ENCODE data around the gene IL1RAPL2.

Gene IL1RAPL2

DNA sequence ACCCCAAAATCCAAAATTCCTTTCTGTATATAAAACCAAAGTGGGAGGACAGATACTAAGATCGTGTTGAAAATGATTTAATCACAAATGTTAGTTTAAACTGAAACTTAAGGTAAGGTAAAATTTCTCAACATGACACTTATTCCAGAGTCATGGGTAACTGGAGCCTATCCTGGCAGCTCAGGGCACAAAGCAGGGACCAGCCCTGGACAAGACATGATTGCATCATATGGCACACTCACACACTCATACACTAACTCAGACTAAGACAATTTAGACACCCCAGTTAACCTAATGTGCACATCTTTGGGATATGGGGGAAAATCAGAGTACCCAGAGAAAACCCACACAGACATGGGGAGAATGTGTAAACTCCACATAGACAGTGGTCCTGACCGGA lies 898.6 kb downstream of the IL1RAPL2 start:
- no peak for DNase-seq (ENCODE audit: low spot score)

DNA sequence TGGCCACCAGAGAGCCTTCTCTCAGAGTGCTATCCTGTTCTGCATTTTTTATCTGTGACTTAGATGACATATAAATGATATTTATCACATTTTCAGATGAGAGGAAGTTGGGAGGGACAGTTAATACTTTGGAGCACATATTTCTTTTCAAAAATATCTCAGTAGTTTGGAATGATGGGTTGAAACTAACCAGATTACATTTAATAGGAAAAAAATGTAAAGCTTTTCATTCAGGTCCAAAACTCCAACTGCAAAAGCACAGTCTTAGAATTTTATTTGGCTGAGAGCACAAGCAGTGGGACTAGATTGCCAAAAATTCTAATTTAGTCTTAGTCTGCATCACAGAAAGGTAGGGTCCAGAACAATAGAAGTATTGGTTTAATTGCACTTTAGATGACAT lies 902.7 kb downstream of the IL1RAPL2 start:
- no peak for DNase-seq (ENCODE audit: low spot score)

DNA sequence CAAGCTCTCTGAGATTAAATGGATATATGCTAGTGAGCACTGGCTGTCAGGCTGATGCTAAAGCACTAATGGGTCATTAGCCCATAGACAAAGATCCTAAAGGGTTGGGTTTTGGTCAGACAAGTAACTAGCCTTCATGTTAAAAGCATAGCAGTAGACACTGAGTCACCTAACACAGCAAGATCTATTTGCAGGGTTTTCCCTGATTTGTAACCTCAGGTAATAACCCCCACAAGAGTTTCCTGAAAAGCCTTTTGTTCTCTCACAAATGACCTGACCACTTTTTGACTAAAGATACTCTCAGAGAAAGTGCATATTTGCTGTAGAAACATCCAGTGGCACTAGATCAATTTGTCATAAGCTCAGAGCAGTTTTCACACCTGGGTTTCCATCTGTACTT lies 905.6 kb downstream of the IL1RAPL2 start:
- DNase-seq (ENCODE audit: low spot score) = no peak

DNA sequence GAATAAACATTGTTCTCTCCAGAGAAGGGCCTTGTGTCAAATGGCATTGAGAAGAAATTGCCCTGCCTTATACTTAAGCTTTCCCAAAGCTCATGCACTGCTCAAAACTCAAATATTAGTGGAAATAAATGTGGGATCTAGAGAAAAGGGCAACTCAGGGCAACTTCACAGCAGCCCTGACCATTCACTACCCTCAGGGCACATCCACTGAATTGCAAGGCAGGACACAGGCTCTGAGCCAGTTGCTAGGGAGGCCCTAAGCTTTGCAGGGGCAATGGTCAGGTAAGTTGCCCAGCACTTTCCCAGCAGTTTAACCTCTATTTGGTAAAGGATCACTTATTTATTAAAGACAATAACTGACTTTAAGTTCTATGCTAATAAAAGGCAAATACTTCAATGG lies 909.8 kb downstream of the IL1RAPL2 start:
- no peak for DNase-seq (ENCODE audit: low spot score)

DNA sequence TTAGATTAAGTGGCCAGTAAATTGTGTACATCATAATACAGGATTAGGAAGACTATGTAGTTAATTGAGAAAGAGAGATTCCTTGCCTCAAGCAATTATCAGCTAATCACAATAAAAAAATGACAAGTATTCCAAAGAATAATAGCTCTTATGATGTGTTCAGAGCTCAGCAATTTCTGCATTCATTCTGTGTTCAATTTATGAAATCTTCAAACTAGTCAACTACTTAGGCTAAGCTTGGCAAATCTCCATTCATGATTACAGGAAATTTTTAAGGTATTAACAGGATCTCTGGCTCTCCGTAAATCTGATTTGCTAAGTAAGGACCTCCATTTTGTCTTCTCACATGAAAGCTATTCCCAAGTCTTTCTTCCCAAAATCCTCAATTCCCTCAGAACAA lies 911.4 kb downstream of the IL1RAPL2 start:
- no peak for DNase-seq (ENCODE audit: low spot score)

DNA sequence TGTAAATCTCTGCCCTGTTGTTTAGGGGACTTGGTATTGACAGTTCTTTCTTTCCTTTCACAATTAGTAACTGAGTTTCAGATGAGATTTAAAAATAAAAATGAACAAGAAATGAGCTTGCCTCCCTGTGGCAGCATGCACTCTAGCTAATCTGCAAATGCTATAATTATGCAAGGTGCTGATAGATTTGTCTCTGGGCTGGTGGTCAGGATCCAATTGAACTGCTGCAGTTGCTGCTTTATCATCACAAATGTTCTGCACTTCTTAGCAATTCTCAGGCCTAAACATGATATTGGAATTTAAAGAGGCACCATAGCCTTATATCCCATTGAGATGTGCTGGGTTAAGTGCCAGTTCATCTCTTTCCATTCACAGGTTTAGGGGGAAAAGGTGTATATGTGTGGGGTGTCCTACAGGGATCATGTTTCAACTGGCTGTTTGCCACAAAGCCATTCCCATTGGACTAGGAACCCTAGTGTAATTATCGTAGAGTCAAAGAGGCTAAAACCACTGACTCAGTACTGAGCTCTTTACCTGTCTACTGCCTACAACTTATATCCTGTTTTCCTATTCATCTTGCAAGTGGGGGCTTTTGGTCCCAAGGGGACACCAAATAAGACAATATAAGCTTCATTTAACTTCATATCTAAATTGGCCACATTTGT lies 914.8 kb downstream of the IL1RAPL2 start:
- no peak for DNase-seq (ENCODE audit: low spot score)

DNA sequence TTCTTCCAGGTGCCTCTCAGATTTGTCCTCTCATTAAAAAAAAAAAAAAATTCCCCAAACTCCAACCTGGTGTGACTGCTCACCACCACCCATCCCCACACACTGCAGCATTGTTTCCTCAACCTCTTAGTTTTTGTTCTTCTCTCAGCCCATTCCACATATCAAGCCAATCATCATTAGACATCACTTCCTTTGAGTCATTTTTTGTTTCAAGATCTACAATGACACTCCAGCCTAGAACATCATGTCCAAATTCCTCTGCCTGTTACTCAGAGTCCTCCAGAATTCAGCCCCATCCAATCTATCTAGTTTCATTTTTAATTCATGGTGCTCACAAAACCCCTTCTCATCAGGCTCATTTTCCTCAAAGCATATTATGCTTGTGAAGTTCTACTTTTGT lies 917.0 kb downstream of the IL1RAPL2 start:
- no peak for DNase-seq (ENCODE audit: low spot score)

DNA sequence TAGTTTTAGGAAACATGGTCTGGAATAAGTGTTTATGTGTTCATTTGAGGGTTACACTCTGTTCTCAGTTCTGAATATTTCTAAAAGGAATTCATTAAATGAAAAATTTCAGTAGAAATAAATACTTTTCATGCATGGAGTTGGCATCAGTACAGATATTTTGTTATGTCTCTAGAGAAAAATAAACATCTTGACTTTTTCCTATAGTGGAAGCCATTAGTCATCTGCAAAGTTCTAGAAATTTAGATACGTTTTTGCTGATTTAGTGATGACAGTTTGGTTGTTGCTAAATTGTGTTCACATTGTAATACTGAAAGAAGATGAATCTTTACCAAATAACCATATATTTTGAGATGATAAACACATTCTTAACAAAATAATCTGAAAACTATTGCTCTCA lies 922.7 kb downstream of the IL1RAPL2 start:
- no peak for DNase-seq (ENCODE audit: low spot score)

DNA sequence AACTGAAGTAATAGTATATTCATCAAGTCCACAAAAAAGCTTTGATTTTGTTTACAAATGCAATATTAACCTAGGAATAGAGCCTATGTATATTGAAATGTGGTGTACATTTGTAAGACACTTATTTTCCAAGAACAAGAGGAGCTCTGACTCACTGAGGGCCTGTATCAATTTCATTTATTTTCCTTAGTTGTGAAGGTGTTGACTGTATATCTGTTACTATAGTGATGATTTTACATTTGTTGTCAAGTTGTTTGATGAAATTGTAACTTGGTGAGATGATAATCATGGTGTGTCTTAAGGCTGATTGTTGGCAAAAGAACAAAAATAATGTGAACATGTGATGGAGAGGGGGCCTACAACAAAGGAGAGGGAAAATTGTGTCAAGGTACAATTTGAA lies 929.4 kb downstream of the IL1RAPL2 start:
- no peak for DNase-seq (ENCODE audit: low spot score)

DNA sequence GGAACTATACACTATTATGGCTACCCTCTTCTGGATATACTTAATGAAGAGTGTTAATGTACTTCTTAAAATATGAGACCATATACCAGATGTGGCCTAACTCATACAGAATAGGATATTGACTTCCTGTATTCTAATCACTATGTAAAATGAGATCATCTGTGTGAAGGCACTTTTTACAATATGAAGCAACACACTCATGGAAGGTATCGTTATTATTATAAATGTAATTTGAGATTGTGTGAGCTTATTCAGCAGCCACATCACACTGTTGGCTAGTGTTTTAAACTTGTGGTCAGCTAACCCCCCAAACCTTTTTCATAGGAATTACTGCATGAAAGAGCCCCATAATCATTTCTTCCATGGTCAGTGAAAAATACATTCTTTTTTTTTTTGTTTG lies 936.3 kb downstream of the IL1RAPL2 start:
- no peak for DNase-seq (ENCODE audit: low spot score)

DNA sequence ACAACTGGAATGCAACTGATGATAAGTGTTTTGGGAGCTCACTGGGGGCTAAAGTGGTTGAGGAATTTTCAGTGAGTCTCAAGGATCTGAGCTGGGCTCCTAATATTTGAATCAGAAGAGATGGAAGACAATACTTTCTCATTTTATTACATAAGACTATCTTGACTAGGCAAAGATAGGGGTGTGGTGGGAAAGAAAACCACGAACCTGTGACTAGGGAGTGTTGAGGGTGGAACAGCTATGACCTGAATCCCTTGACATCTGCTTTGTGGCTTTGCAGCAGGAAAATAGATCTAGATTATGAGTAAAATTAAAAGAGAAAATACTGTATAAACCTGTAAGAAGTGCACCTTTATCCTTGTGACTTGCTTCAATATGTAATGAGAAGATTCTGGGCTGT lies 949.6 kb downstream of the IL1RAPL2 start:
- DNase-seq (ENCODE audit: low spot score) = no peak

DNA sequence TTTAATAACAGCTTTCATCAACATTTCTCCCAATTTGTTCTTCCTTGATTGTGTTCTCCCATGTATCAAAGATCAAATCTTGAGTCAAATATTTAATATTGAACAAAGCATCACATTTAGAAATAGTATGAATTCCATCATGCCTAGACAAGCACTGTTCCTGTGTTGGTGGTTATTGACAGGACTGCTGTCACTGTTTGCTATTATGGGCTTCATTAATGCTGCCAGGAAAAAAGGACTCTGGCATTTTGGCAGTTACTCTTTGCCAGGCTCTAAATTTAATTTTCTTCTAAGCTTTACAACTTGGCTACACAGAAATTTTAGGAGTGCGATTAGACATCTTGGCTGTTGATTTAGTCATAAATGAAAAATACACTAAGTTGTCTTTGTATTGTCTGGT lies 960.4 kb downstream of the IL1RAPL2 start:
- no peak for DNase-seq (ENCODE audit: low spot score)

DNA sequence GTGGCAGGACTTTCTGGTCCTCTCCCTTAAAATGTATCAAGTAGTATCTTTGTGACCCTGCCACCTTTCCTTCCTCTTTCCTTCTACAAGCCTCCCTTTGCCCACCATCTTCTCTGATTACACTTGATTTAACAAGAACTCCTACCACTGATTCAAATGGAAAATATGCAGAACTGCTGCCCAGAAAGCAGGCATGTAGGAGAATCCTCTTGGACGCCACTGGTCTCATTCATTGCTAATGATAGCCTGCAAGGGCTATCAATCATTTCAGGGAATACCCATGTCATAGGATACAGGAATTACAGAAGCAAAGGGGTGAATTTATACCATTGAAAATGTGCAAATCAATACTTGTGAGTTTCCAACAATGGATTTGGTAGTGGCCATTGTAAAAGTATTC lies 961.8 kb downstream of the IL1RAPL2 start:
- DNase-seq (ENCODE audit: low spot score) = no peak

DNA sequence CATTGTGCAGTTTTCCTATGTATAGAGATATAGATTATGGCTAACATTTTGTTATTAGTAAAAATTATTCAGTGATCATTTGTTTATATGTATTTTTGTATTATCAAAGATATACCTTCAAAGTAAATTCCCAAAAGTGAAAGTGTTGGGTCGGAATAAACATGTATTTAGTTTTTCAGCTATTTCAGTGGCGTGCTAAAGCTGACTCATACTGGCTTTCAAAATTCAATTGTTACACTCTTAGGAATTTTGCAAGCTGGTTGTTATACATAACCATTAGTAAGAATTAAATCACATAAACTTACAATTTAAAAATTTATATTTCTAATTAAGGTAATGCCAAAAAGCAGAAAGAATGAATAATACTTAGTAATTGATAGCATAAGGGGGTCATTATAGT lies 968.0 kb downstream of the IL1RAPL2 start:
- no peak for DNase-seq (ENCODE audit: low spot score)

DNA sequence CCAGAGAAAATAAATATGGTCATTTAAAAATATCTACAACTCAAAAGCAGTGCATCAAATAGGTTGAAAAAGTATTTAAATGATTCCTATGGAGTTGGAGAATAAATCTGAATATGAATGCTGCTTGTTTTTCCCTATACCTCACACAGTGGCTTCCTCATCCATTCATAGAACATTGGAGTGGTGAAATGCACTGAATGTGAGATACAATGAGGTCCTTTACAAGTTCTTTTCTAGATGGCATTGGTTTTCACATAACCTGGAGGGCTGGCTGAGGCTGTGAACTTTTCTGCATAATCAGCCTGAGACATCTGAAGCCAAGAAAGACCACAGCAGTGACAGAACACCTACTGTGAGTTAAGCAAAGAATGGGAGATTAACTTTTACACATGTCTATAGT lies 977.3 kb downstream of the IL1RAPL2 start:
- no peak for DNase-seq (ENCODE audit: low spot score)

DNA sequence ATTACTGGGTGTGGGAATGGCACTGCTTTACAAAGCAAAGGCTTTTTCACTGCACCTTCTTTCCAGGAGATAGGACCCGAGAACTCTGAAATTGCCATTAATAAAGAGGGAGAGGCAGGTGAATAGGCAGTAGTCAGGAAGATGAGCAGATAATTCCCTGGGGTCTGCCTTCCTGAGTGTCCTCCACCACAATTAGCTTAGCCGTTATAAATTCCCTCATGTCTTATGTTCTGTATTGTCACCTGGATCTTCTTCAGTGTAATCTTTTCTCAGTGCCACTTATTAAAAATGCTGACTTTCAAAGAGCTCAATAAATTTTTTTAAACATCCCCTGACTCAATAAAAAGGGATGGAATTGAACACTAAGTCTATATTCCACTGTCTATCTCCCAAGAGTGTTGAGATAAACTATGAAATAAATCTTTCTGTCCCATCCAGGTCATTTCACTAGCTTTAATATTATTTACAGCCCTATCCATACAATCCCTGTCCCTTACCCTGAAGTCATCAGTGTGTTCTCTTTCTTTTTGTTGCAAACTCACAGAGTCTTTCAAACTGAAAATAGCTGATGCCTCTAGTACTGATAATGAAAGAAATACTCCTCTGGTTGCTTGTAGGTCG lies 984.2 kb downstream of the IL1RAPL2 start:
- DNase-seq (ENCODE audit: low spot score) = no peak

DNA sequence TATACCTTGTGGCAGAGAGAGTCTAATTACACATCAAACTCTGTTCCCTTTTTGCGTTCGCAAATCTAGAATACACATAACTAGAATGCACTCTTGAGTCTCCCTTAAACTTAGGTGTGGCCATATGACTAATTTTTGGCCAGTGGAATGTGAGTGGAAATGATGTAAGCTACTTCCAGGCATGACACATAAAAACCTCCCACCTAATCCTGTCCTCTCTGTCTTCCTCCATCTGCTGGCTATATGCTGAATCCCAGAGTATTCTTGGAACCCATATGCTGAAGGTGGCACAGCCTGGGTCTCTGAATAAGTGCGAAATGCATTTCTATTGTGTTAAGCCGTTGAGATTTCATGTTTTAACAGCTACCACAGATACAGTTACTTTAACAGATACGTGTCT lies 986.4 kb downstream of the IL1RAPL2 start:
- DNase-seq (ENCODE audit: low spot score) = no peak

DNA sequence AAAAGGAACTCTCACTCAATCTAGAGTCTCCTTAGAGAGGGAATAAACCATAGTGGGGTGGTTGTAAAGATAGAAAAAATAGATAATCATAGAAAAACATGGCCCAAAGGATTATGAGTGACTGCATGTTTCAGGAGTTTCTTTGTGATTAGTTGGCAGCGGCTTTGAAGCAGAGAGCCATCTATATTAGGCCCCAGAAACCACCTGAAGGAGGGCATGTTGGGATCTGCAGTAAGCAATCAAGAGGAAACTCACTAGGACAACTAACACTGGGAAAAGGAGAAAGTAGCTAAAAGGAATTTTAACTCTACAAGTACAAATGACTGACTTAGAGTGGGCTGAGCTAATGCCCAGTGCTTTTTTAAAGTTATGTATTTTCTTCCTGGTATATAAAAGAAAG lies 987.1 kb downstream of the IL1RAPL2 start:
- no peak for DNase-seq (ENCODE audit: low spot score)

DNA sequence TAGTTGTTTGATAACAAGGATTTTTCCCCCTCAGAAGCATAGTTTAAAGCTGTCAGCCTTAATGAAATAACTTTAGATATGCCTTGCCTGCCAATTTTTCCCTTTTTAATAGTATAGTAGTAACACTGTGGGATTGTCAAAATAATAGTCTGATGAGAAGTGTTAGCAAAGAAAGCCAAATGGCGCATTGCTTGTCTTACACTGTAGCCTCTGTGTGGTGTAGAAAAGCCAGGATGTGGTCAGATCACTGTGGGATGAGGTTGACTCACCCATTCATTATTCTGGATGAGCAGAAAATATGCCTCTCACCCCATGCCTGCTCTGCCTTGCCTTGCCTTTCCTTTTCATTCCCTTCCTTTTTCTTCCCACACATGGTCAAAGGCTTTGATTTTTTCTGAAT lies 998.5 kb downstream of the IL1RAPL2 start:
- DNase-seq (ENCODE audit: low spot score) = no peak

DNA sequence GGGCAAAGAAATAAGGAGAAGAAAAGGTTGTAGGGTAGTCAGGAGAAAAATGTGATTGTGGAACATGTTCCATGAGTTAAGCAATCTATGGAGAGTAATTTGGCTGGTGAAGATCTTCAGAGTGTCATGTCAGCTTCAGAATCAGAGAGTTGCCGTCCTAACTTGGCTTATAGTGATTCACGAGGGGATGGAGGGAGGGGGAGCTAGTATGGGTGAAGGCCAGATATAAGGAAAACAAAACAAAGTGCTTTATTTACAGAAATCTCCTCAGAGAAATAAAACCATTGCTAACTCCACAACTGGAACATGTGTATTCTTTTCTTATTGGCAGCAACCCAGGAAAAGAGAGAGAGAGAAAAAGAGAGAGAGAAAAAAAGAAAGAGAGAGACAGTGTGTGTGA lies 999.9 kb downstream of the IL1RAPL2 start:
- no peak for DNase-seq (ENCODE audit: low spot score)

DNA sequence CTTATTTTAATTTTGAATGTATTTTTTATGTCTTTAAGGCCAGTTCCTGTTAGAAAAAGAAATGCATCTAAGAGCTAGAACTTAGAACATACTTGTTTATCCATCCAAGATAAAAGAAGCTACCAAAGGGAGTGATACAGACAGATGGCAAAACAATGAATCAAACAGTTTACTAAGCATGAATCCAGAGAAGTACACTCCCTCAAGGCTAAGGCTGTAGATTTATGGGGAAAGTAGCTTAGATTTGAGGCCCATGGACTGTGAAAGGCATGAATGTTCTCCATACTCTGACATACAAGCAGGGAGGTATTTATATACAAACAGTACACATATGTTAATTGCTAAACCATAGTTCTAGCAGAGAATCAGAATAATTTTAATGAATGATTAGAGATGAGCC lies 1001.1 kb downstream of the IL1RAPL2 start:
- DNase-seq (ENCODE audit: low spot score) = no peak

DNA sequence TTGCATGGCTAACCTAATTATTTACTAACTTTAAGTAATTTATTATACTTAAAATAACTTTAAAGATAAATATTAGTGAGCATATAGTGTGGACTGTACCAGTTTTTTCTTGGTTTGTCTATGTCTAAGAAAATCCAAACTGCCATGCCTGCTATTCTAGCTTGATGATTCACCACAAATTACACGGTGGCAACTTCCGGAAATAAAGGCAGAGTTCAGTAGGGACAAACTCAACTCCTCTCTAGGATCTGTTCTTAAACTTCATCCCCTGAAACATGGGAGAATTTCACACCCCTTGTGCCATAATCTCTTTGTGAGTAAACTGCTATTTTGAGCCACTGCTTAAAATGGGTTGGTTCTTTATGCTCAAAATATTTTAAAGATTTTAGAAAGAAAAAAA lies 1042.7 kb downstream of the IL1RAPL2 start:
- no peak for DNase-seq (ENCODE audit: low spot score)

DNA sequence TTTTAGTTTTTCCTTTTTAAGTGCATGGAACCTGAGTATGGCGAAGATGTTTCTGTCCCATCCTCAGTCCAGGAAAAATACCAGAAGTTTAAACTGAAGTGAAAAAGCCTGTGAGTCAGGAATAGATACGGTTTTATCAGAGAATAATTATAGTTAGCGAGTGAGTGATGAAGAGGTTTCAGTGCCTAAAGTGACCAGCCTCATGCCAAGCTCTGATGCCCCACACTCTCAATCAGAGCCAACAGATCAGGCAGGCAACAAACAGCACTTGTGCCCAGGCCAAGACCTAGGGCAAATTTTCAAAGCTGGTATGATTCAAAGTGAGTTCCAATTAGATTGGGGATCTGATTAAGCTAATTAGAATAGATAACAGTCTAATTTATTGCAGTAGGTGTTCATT lies 1043.5 kb downstream of the IL1RAPL2 start:
- no peak for DNase-seq (ENCODE audit: low spot score)

DNA sequence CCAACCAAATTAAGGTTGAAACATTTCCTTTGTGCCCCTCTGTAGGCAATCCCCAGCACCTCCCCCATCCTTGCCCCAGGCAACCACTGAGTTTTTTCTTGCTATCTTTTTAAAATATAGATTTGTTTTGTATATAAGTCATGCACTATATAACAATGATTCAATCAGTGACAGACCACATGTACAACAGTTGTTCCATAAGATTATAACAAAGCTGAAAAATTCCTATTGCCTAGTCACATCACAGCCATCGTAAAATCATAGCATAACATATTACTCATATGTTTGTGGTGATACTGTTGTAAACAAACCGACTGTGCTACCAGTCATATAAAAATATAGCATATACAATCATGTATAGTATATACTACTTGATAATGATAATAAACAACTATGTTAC lies 1044.4 kb downstream of the IL1RAPL2 start:
- DNase-seq (ENCODE audit: low spot score) = no peak

Measured in HuH-7 (cell line).